DND-41 (cell line): ENCODE results near the gene EPHB2.

Experiments
- CTCF ChIP-seq: IDR thresholded peaks from 2 replicates; pipeline ENCODE4 v1.5.1; 2012; ENCODE audit warnings: borderline replicate concordance, low read length, moderate library complexity, mild to moderate bottlenecking; ENCODE audit not compliant: poor library complexity, severe bottlenecking; ENCODE audit errors: extremely low read depth
- EZH2 ChIP-seq: IDR thresholded peaks from 3 replicates; pipeline ENCODE4 v1.6.1; 2012; ENCODE audit warnings: borderline replicate concordance, low read depth, mild to moderate bottlenecking, moderate library complexity, low read length, inconsistent platforms; ENCODE audit not compliant: severe bottlenecking

- TF ChIP-seq CTCF = no peak
- no peak for TF ChIP-seq EZH2
Measured at GRCh38 chr1:22775478-22775877, 64.8 kb downstream of the EPHB2 start.
